NCI-H526 (cell line): ENCODE results near the gene AP3S2.
"Not testable (repeated sequence)": the region's sequence is repeated elsewhere in the genome, so short reads cannot be mapped to it uniquely, and the experiment has no call there.

ENCODE experiments used
- DNase-seq, 2 experiments: peaks; one replicate each; lab custom pipeline; 2025; lab: John Stamatoyannopoulos, UW

AP3S2 gene

GRCh38 chr15:89903015-89903857 lies 9.4 kb upstream of the AP3S2 start:
- DNase-seq = no peak

- no peak for DNase-seq
Measured at GRCh38 chr15:89900849-89901248, 7.1 kb upstream of the AP3S2 start.

- DNase-seq = no peak
Measured at GRCh38 chr15:89899951-89900567, 6.3 kb upstream of the AP3S2 start.

GRCh38 chr15:89899295-89899945 lies 5.6 kb upstream of the AP3S2 start:
- DNase-seq = no peak

- peak; percentile 30 to 80 for DNase-seq
Measured at GRCh38 chr15:89898614-89899294, 5.0 kb upstream of the AP3S2 start.

GRCh38 chr15:89898146-89898545 lies 4.4 kb upstream of the AP3S2 start:
- DNase-seq = no peak

- no peak for DNase-seq
Measured at GRCh38 chr15:89893027-89893426, 767 bp downstream of the AP3S2 start.

- peak; percentile 30 to 49 for DNase-seq
Measured at GRCh38 chr15:89888214-89888804, 5.5 kb downstream of the AP3S2 start.

GRCh38 chr15:89885611-89886010 lies 8.2 kb downstream of the AP3S2 start:
- no peak for DNase-seq

- DNase-seq = not testable (repeated sequence)
Measured at GRCh38 chr15:89885179-89885578, 8.6 kb downstream of the AP3S2 start.

- no peak for DNase-seq
Measured at GRCh38 chr15:89883518-89883917, 10.3 kb downstream of the AP3S2 start.

GRCh38 chr15:89880727-89881126 lies 13.1 kb downstream of the AP3S2 start:
- no peak for DNase-seq

- DNase-seq = no peak
Measured at GRCh38 chr15:89878323-89878722, 15.5 kb downstream of the AP3S2 start.

- DNase-seq = no peak
Measured at GRCh38 chr15:89877083-89877425, 16.7 kb downstream of the AP3S2 start.

GRCh38 chr15:89876396-89877082 lies 17.3 kb downstream of the AP3S2 start:
- DNase-seq = no peak

GRCh38 chr15:89875741-89876140 lies 18.1 kb downstream of the AP3S2 start:
- no peak for DNase-seq

GRCh38 chr15:89874926-89875564 lies 18.7 kb downstream of the AP3S2 start:
- DNase-seq = peak in 1 of 2 experiments; percentile 79

- DNase-seq = no peak
Measured at GRCh38 chr15:89870688-89871288, 23.0 kb downstream of the AP3S2 start.

GRCh38 chr15:89870006-89870405 lies 23.8 kb downstream of the AP3S2 start:
- DNase-seq = no peak

GRCh38 chr15:89869490-89869889 lies 24.3 kb downstream of the AP3S2 start:
- not testable (repeated sequence) for DNase-seq
